Erythroblast (primary cell): ENCODE measurements around the gene HAPLN1.

Source experiments
- GATA1 ChIP-seq: IDR thresholded peaks from 2 replicates; pipeline ENCODE4 v1.6.1; 2011; ENCODE audit warnings: low read depth, mild to moderate bottlenecking, control low read depth, low read length, moderate library complexity
- POLR2A ChIP-seq: IDR thresholded peaks from 2 replicates; pipeline ENCODE4 v1.6.1; 2011; ENCODE audit warnings: mild to moderate bottlenecking, low read length

- TF ChIP-seq POLR2A (no peak), GATA1 (no peak)
These were observed 30.8 kb downstream of the HAPLN1 start for GRCh38 chr5:83689881-83690280.
